ENCODE measurements around the gene NUCKS1. TPM values are rescaled to one million over a fixed set of nuclear protein-coding genes. Genes with fewer than 3 reads are reported as not detected.

The NUCKS1 gene
- total and polyA plus RNA-seq, 10 donors, result 26.9 to 142 (median 96.7) TPM

DNA sequence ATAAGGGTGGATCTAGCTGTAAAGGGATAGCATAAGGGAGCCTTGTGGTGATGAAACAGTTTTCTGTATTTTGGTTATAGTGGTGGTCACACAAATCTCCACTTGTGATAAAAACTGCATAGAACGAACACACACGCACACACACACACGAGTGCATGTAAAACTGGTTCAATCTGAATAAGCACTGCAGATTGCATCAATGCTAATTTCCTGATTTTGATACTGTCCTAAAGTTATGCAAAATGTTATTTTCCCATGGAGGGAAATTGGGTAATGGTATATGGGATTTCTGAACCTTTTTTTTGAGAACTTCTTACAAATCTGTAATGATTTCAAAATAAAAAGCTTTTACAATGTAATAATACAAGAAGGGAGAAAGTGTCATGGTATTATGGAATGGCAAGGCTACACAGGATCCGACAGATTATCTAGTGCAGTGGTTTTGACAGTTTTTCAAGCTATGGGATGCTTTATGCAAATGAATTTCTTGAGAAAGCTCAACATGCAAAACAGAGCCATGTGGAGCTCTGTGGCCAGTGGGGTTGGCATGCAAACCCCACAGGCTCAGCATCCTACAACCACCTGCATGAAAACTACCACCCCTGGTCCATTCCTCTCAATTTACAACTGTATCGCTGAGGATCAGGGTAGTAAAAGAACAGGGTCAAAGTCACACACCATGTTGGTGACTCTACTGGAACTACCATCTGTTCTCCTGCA lies 44.2 kb upstream of the NUCKS1 start:
- H3K36me3 ChIP-seq, result peaks cover 3 to 100% (median 71%) of the 10 kb centered on the region in 6 donors

DNA sequence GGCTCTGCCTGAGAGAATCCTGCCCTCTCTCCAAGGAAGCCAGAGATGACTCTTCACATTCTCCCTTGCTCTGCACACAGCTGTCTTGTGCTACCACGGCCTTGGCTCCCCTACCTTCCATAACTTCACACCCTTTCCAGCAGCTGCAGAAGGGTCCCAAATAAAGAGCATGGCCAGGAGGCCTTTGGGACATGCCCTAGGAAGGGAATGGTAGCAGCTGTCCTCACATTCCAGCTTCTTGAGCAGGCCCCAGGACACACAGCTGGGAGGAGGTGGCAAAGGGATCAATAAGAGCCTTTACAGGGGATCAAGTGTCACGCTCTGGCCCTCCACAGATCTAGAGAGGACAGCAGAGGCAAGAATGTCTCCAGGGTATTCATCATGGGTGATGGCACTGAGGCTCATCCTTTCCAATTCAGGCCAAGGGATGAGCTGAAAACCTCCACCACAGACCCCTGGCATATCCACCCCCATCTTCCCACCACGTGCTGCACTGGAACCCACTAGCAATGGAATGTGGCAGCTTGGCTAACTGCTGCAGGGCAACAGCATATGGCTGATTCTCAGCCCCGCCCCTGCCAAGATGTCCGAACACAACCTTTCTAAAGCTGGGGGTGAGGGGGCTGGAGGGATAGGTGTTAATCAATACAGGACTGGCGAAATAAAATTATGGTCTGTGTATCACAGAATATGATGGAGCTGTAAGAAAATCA lies 43.1 kb upstream of the NUCKS1 start:
- peaks cover 0 to 16% (median 0%) of the 10 kb centered on the region in 6 donors for H3K4me1 ChIP-seq
- no peak for TF ChIP-seq POLR2AphosphoS5 (IDR thresholded peaks at IDR 0.05)
- no peak for TF ChIP-seq POLR2A (IDR thresholded peaks at IDR 0.05)
- TF ChIP-seq, protein P1, sequence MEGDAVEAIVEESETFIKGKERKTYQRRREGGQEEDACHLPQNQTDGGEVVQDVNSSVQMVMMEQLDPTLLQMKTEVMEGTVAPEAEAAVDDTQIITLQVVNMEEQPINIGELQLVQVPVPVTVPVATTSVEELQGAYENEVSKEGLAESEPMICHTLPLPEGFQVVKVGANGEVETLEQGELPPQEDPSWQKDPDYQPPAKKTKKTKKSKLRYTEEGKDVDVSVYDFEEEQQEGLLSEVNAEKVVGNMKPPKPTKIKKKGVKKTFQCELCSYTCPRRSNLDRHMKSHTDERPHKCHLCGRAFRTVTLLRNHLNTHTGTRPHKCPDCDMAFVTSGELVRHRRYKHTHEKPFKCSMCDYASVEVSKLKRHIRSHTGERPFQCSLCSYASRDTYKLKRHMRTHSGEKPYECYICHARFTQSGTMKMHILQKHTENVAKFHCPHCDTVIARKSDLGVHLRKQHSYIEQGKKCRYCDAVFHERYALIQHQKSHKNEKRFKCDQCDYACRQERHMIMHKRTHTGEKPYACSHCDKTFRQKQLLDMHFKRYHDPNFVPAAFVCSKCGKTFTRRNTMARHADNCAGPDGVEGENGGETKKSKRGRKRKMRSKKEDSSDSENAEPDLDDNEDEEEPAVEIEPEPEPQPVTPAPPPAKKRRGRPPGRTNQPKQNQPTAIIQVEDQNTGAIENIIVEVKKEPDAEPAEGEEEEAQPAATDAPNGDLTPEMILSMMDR (IDR thresholded peaks at IDR 0.05 in 8 of 11, conservative IDR thresholded peaks at IDR 0.05 in 3 of 11), result no peak
- DNase-seq, result no peak
- intact Hi-C loops (cut with DNase I; ENCODE audit: low total_unique reads), result loop anchor here (10.0 kb wide), 2 partner anchors 122 to 312 kb away; no protein-coding TSS in a partner anchor
- no peaks in the 10 kb centered on the region for H3K27me3 ChIP-seq (replicated peaks in 1 of 7)
- H3K27ac ChIP-seq, result no peak overlapping the region
- H3K36me3 ChIP-seq, result peaks cover 3 to 92% (median 62%) of the 10 kb centered on the region in 6 donors
- 68 to 89% (median 83%) methylated on average over 5 to 6 of the region's 6 CpGs for whole genome bisulfite sequencing, 5 donors
- no peaks in the 10 kb centered on the region for H3K9me3 ChIP-seq
- H3K4me3 ChIP-seq, result no peak overlapping the region

More for the DNA sequence above, 44.2 kb upstream of the NUCKS1 start:
- H3K4me3 ChIP-seq, result no peak overlapping the region
- DNase-seq, result no peak
- H3K9me3 ChIP-seq, result no peaks in the 10 kb centered on the region
- intact Hi-C loops (cut with DNase I; ENCODE audit: low total_unique reads), result loop anchor here (10.0 kb wide), 2 partner anchors 121 to 311 kb away; no protein-coding TSS in a partner anchor
- peaks cover 0 to 16% (median 0%) of the 10 kb centered on the region in 6 donors for H3K4me1 ChIP-seq
- WGBS, 5 donors, result 44 to 62% (median 58%) methylated on average over 4 to 5 of the region's 5 CpGs
- TF ChIP-seq POLR2A (IDR thresholded peaks at IDR 0.05) (no peak), POLR2AphosphoS5 (IDR thresholded peaks at IDR 0.05) (no peak)
- TF ChIP-seq, protein P1 (IDR thresholded peaks at IDR 0.05 in 8 of 11, conservative IDR thresholded peaks at IDR 0.05 in 3 of 11), result no peak
- no peak overlapping the region for H3K27ac ChIP-seq
- H3K27me3 ChIP-seq (replicated peaks in 1 of 7), result no peaks in the 10 kb centered on the region

GRCh38 chr1:205792481-205792881 lies 42.5 kb upstream of the NUCKS1 start:
- intact Hi-C loops (cut with DNase I; ENCODE audit: low total_unique reads), result loop anchor here (10.0 kb wide), 2 partner anchors 122 to 312 kb away; no protein-coding TSS in a partner anchor
- Histone ChIP-seq H3K9me3 (no peaks in the 10 kb centered on the region), H3K27ac (no peak overlapping the region), H3K36me3 (peaks cover 3 to 85% (median 56%) of the 10 kb centered on the region in 6 donors), H3K4me3 (no peak overlapping the region), H3K27me3 (replicated peaks in 1 of 7) (no peaks in the 10 kb centered on the region), H3K4me1 (peaks cover 0 to 16% (median 0%) of the 10 kb centered on the region in 6 donors)
- 68 to 89% (median 83%) methylated on average over 8 of the region's 8 CpGs for WGBS, 5 donors
- no peak for DNase-seq
- no peak for TF ChIP-seq POLR2A (IDR thresholded peaks at IDR 0.05)

DNA sequence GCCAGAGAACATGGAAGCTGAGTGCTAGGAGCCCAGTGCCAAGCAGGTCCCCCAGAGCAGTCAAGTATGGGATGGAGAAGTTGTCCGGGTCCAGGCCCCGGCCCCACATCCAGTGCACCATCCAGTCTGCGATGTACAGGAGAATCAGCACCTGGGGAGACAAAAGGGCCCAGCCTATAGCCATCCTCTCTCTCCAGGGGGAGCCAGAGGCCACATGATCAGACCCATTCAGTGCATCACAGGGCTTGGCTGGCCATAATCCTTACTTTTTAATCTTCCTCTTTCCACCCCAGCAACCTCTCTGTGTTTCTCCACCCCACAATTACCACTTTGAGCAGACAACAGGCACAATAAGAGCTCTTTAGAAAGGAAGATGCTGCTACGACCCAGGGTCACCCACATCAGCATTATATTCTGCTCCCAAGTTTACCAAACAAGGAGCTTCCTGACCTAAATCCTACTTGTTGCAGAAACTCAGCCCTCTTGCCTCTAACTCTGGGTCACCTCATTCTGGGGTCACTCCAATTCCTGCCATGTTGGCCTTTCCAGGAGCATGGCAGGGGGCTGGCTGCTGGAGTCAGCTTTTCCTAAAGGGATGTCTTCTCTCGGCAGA lies 41.7 kb upstream of the NUCKS1 start:
- H3K4me1 ChIP-seq, result peaks cover 0 to 16% (median 0%) of the 10 kb centered on the region in 6 donors
- no peaks in the 10 kb centered on the region for H3K27me3 ChIP-seq (replicated peaks in 1 of 7)
- TF ChIP-seq POLR2AphosphoS5 (IDR thresholded peaks at IDR 0.05), result peak in 1 of 3 donors; percentile 18
- TF ChIP-seq POLR2A (IDR thresholded peaks at IDR 0.05), result no peak
- TF ChIP-seq, protein P1 (IDR thresholded peaks at IDR 0.05 in 8 of 11, conservative IDR thresholded peaks at IDR 0.05 in 3 of 11), result peak; percentile 57 to 84 (median 77)
- peak; percentile 82 for DNase-seq
- no peak overlapping the region for H3K27ac ChIP-seq
- no peaks in the 10 kb centered on the region for H3K9me3 ChIP-seq
- 63 to 72% (median 70%) methylated on average over 5 of the region's 5 CpGs for WGBS, 5 donors
- intact Hi-C loops (cut with DNase I; ENCODE audit: low total_unique reads), result loop anchor here (2.0 to 10.0 kb wide), 3 partner anchors 123 to 313 kb away; no protein-coding TSS in a partner anchor
- H3K4me3 ChIP-seq, result no peak overlapping the region
- H3K36me3 ChIP-seq, result peaks cover 0 to 77% (median 49%) of the 10 kb centered on the region in 6 donors

Measured in spleen (tissue), 11 donors.